K562 (cell line): Measurements from ENCODE around the gene TMEM131L. TPM values are rescaled to one million over a fixed set of nuclear protein-coding genes. Genes with fewer than 3 reads are reported as not detected.

ENCODE experiments used
- BRF1 ChIP-seq: IDR thresholded peaks from 3 replicates; pipeline ENCODE4 v1.6.1; 2011; ENCODE audit warnings: borderline replicate concordance, mild to moderate bottlenecking; ENCODE audit not compliant: insufficient read length; ENCODE audit errors: extremely low read depth
- CHAMP1 ChIP-seq: fragments of 450-650 bp; IDR thresholded peaks from 2 replicates; pipeline ENCODE4 v1.6.1; 2016; ENCODE audit warnings: mild to moderate bottlenecking
- CTCFL ChIP-seq: IDR thresholded peaks from 2 replicates; pipeline ENCODE4 v1.6.1; 2011; ENCODE audit warnings: borderline replicate concordance, low read depth, mild to moderate bottlenecking, moderate library complexity, low read length; ENCODE audit not compliant: insufficient read depth, poor library complexity, severe bottlenecking
- HDAC8 ChIP-seq: fragments of 450-650 bp; IDR thresholded peaks from 2 replicates; pipeline ENCODE4 v1.6.1; 2016; ENCODE audit warnings: mild to moderate bottlenecking, missing genetic modification characterization, moderate library complexity, missing compliant biosample characterization
- MXD1 ChIP-seq: fragments of 250-450 bp; sonication (Bioruptor Pico); IDR thresholded peaks from 2 replicates; pipeline ENCODE4 v1.8.0; 2021; ENCODE audit warnings: borderline replicate concordance, mild to moderate bottlenecking, moderate library complexity; ENCODE audit not compliant: poor library complexity, severe bottlenecking
- PBX2 ChIP-seq, 2 experiments: IDR thresholded peaks in 1 of 2; conservative IDR thresholded peaks in 1 of 2; 2 replicates each; pipeline ENCODE4 v1.6.1; 2016; ENCODE audit warnings: low read depth in 2 of 2, mild to moderate bottlenecking in 1 of 2, missing compliant biosample characterization in 1 of 2, missing genetic modification characterization in 1 of 2, moderate library complexity in 1 of 2
- PHB2 ChIP-seq: fragments of 450-650 bp; IDR thresholded peaks from 2 replicates; pipeline ENCODE4 v1.6.1; 2017; ENCODE audit warnings: low read depth
- PRPF4 ChIP-seq: fragments of 200-400 bp; formaldehyde crosslinking; IDR thresholded peaks from one replicate; pipeline ENCODE4 v1.6.1; 2017; ENCODE audit warnings: low read length, low read depth, mild to moderate bottlenecking; ENCODE audit not compliant: insufficient read depth, poor library complexity, severe bottlenecking
- PTTG1 ChIP-seq: fragments of 450-650 bp; IDR thresholded peaks from 2 replicates; pipeline ENCODE4 v1.6.1; 2016; ENCODE audit warnings: low read depth, mild to moderate bottlenecking, missing genetic modification characterization, missing compliant biosample characterization
- RBM39 ChIP-seq: fragments of 200-400 bp; formaldehyde crosslinking; optimal IDR thresholded peaks from 2 replicates; pipeline ENCODE3; 2018; ENCODE audit warnings: low read depth, low read length
- TSHZ1 ChIP-seq: fragments of 250-450 bp; sonication (Bioruptor Pico); IDR thresholded peaks from 2 replicates; pipeline ENCODE4 v1.4.0; 2020; ENCODE audit warnings: mild to moderate bottlenecking, moderate library complexity
- ZNF212 ChIP-seq: fragments of 450-650 bp; formaldehyde crosslinking; IDR thresholded peaks from 2 replicates; pipeline ENCODE4 v1.4.0; 2020; ENCODE audit warnings: mild to moderate bottlenecking
- ZNF644 ChIP-seq: fragments of 200-800 bp; sonication (Bioruptor generic); IDR thresholded peaks from 2 replicates; pipeline ENCODE4 v1.6.1; 2016; ENCODE audit warnings: low read depth, missing genetic modification characterization, missing compliant biosample characterization
- polyA plus RNA-seq, 8 experiments: library from polyadenylated mRNA; depleted of rRNA in 4 of 8; stranded (reverse) in 5 of 8; unstranded in 3 of 8; fragments of >200 nt; fragmentation: Nextera tagmentation in 2 of 8; fragmentation: Illumina TruSeq in 1 of 8; extraction: Ambion mirVana in 2 of 8; extraction: Trizol in 1 of 8; gene quantifications; 2 replicates each; pipeline versions ENCODE4 v1.2.1 to v1.2.3, GENCODE V29; 2011 to 2014; ENCODE audit warnings: inconsistent platforms in 1 of 8, missing spikeins in 1 of 8
- total RNA-seq, 7 experiments: library from RNA; depleted of rRNA in 6 of 7; stranded (reverse); fragments of >200 nt in 6 of 7; fragmentation: Illumina TruSeq in 2 of 7; extraction: Trizol in 2 of 7; gene quantifications; 2 replicates each; pipeline versions ENCODE4 v1.2.1 to v1.2.3, GENCODE V29; 2011 to 2021; ENCODE audit warnings: low replicate concordance in 1 of 7

The TMEM131L gene
- total and polyA plus RNA-seq, 9 of the 15 experiments (the other 6 are each of a cell fraction or from before 2014, with no cell fraction given), result 1.2 to 20.8 (median 12.9) TPM

- TF ChIP-seq PHB2 (peak; percentile 53; the same call in 1 of the 2 replicates), CTCFL (no peak), HDAC8 (tag) (no peak), PRPF4 (no peak), BRF1 (no peak), PBX2 (CRISPR knock-in tag; IDR thresholded peaks at IDR 0.05; ENCODE audit: low read depth) (no peak), PBX2 (tag; conservative IDR thresholded peaks at IDR 0.05; ENCODE audit: low read depth) (peak; percentile 62), CHAMP1 (peak; percentile 76), TSHZ1 (no peak), RBM39 (no peak), MXD1 (CRISPR knock-in tag) (no peak), ZNF212 (CRISPR knock-in tag) (no peak), PTTG1 (no peak), ZNF644 (tag) (no peak)
Measured at GRCh38 chr4:153464068-153464467, 2.1 kb upstream of the TMEM131L start (continued).
